IMR-90 (cell line): ENCODE measurements around the gene MMP24.

Experiments used
- ELK1 ChIP-seq: fragments of 150-350 bp; IDR thresholded peaks from 2 replicates; pipeline ENCODE4 v1.6.1; 2016; ENCODE audit warnings: low read depth, mild to moderate bottlenecking, low read length, moderate library complexity, borderline replicate concordance
- POLR2A ChIP-seq: IDR thresholded peaks from 2 replicates; pipeline ENCODE4 v1.6.1; 2012; ENCODE audit warnings: mild to moderate bottlenecking, low read depth, low read length

GRCh38 chr20:35226126-35226883 is at the start of gene MMP24:
- no peak for TF ChIP-seq POLR2A
- no peak for TF ChIP-seq ELK1
